Astrocyte of the cerebellum (primary cell): Measurements from ENCODE around the gene OAS1.

Source experiments
- DNase-seq: peaks from one replicate; pipeline ENCODE4 v3.0.0-alpha.2; 2011; ENCODE audit warnings: low read depth
- H3K4me3 ChIP-seq: 2 replicates; pipeline ENCODE4 v1.5.1; 2011; ENCODE audit warnings: mild to moderate bottlenecking, low read depth, low read length, moderate library complexity
- in situ Hi-C: cut with HindIII; loops from 2 replicates; pipeline ENCODE4 v1.10.0; 2017; ENCODE audit warnings: low sequenced_read_pairs
- TF ChIP-seq, protein P1 (sequence below): IDR thresholded peaks from 2 replicates; pipeline ENCODE4 v1.5.1; 2012; ENCODE audit warnings: low read length, low read depth, moderate library complexity, mild to moderate bottlenecking; ENCODE audit errors: missing control alignments

Gene OAS1

DNA sequence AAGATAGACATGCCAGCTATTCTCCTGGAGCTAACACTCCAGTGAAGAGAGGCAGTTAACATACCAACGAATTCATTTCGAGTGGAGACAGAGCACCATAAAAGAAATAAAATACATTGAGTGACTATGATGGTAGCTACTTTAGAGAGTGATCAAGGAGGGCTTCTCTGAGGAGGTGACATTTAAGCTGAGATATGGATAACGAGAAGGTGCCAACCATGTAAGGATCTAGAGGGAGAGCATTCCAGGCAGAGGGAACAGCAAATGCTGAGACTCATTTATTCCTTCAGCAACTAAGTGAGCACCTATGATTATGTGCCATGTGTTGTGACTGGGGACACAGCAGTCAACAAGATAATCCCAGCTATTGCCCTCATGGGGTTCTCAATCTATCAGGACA lies 28.3 kb upstream of the OAS1 start:
- TF ChIP-seq, protein P1, sequence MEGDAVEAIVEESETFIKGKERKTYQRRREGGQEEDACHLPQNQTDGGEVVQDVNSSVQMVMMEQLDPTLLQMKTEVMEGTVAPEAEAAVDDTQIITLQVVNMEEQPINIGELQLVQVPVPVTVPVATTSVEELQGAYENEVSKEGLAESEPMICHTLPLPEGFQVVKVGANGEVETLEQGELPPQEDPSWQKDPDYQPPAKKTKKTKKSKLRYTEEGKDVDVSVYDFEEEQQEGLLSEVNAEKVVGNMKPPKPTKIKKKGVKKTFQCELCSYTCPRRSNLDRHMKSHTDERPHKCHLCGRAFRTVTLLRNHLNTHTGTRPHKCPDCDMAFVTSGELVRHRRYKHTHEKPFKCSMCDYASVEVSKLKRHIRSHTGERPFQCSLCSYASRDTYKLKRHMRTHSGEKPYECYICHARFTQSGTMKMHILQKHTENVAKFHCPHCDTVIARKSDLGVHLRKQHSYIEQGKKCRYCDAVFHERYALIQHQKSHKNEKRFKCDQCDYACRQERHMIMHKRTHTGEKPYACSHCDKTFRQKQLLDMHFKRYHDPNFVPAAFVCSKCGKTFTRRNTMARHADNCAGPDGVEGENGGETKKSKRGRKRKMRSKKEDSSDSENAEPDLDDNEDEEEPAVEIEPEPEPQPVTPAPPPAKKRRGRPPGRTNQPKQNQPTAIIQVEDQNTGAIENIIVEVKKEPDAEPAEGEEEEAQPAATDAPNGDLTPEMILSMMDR, result no peak
- DNase-seq, result no peak
- in situ Hi-C loops, result no loop called here
- H3K4me3 ChIP-seq, result no peak overlapping the region

GRCh38 chr12:112879191-112879705 lies 27.5 kb upstream of the OAS1 start:
- in situ Hi-C loops, result no loop called here
- no peak for DNase-seq
- no peak overlapping the region for H3K4me3 ChIP-seq
- TF ChIP-seq, protein P1, result no peak

DNA sequence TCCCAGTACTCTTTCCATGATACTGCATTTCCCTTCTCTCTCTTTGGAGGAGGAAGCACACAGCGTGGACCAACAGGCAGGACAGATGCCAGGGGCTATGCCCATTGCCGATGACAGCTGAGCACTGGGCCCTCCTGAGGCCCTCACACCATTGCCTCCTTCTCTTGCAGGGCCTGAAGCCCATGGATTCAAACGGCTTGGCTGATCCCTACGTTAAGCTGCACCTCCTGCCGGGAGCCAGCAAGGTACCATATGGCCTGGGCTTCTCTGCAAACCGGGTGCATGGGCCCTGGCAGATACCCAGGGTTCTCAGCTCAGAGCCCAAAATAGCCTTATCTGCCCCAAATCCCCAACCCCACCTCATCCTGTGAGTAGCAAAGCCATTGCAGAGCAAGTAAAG lies 25.2 kb upstream of the OAS1 start:
- no peak overlapping the region for H3K4me3 ChIP-seq
- no peak for DNase-seq
- in situ Hi-C loops, result no loop called here
- TF ChIP-seq, protein P1, result no peak

DNA sequence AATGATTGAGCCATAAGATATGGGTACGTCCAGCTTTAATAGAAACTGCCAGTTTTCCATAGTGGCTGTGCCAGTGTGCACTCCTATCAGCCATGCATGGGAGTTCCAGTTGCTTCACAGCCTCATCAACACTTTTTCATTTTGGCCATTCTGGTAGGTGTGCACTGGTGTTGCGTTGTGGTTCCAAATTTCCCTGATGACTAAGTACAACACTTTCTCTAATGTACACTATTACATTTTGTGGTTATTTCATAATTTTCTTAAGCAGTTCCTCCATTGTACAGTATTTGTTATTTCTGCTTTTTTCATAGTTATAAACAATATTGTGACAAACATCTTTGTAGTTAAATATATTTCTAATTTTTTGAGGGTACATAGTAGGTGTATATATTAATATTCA lies 21.5 kb upstream of the OAS1 start:
- in situ Hi-C loops, result no loop called here
- no peak overlapping the region for H3K4me3 ChIP-seq
- TF ChIP-seq, protein P1, result no peak
- no peak for DNase-seq

GRCh38 chr12:112887550-112887949 lies 19.2 kb upstream of the OAS1 start:
- in situ Hi-C loops, result no loop called here
- TF ChIP-seq, protein P1, result no peak
- no peak for DNase-seq
- no peak overlapping the region for H3K4me3 ChIP-seq

- TF ChIP-seq, protein P1, result no peak
- in situ Hi-C loops, result no loop called here
- H3K4me3 ChIP-seq, result no peak overlapping the region
- no peak for DNase-seq
Observed at GRCh38 chr12:112891093-112892024, 15.4 kb upstream of the OAS1 start.
